ENCODE results near the gene MSRB1. TPM values are rescaled to one million over a fixed set of nuclear protein-coding genes. Genes with fewer than 3 reads are reported as not detected.

The MSRB1 gene
- total and polyA plus RNA-seq, 9 of the 15 experiments (the other 6 are each of a cell fraction or from before 2014, with no cell fraction given), result 5.4 to 33.7 (median 25.7) TPM

DNA sequence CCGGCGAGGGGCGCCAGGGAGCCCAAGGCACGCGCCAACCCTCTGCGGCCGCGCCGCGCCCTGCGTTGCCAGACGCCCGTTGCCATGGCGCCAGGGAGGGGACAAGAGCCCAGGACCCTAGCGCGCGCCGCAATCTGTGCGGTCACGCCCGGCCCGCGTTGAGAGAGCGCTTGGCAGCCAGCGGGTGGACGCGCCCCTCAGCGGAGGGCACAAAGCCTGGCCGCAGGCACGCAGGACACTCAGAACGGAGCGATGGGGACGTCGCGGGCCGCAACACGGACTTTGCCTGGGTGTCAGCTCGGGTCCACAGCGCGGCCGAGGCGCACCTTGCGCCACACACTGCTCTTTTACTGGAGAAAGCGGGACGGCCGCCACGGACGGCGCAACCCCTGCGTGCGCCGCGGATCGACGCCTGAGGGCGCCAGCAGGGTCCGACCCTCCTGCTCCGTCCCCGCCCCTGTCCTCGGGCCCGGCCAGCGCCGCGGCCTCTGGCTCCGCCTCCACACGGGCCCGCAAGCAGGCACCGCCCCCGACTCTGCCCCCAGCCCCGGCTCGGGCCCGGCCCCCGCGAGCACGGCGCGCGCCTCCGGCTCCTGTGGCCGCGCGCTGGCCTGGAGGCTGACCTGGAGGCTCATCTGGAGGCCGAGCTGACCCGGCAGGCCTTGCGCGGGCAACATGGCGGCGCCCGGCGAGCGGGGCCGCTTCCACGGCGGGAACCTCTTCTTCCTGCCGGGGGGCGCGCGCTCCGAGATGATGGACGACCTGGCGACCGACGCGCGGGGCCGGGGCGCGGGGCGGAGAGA, 40.7 kb upstream of the MSRB1 start, which contains the start of gene GFER (continued):
- peak; percentile 88 for TF ChIP-seq TAF1 (IDR thresholded peaks at IDR 0.05; ENCODE audit: control insufficient read depth, extremely low read depth, insufficient read depth, low read length, severe bottlenecking)
- TF ChIP-seq, protein P1, sequence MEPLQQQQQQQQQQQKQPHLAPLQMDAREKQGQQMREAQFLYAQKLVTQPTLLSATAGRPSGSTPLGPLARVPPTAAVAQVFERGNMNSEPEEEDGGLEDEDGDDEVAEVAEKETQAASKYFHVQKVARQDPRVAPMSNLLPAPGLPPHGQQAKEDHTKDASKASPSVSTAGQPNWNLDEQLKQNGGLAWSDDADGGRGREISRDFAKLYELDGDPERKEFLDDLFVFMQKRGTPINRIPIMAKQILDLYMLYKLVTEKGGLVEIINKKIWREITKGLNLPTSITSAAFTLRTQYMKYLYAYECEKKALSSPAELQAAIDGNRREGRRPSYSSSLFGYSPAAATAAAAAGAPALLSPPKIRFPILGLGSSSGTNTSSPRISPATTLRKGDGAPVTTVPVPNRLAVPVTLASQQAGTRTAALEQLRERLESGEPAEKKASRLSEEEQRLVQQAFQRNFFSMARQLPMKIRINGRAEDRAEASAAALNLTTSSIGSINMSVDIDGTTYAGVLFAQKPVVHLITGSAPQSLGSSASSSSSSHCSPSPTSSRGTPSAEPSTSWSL (CRISPR knock-in tag; IDR thresholded peaks at IDR 0.05; ENCODE audit: borderline replicate concordance), result no peak; the same call in 1 of the 2 replicates
- no peak for TF ChIP-seq ZNF445 (CRISPR knock-in tag; IDR thresholded peaks at IDR 0.05; ENCODE audit: low read depth)
- TF ChIP-seq, protein P2, sequence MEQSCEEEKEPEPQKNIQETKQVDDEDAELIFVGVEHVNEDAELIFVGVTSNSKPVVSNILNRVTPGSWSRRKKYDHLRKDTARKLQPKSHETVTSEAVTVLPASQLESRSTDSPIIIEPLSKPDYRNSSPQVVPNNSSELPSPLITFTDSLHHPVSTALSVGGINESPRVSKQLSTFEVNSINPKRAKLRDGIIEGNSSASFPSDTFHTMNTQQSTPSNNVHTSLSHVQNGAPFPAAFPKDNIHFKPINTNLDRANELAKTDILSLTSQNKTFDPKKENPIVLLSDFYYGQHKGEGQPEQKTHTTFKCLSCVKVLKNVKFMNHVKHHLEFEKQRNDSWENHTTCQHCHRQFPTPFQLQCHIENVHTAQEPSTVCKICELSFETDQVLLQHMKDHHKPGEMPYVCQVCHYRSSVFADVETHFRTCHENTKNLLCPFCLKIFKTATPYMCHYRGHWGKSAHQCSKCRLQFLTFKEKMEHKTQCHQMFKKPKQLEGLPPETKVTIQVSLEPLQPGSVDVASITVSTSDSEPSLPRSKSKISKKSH (CRISPR knock-in tag; IDR thresholded peaks at IDR 0.05), result no peak
- TF ChIP-seq FOXJ3 (CRISPR knock-in tag; IDR thresholded peaks at IDR 0.05), result 0 out of 2 replicates have a peak, but pooled peaks have one; percentile 57
- peak; percentile 84 for TF ChIP-seq LCOR (CRISPR knock-in tag; IDR thresholded peaks at IDR 0.05)
- TF ChIP-seq, protein P3, sequence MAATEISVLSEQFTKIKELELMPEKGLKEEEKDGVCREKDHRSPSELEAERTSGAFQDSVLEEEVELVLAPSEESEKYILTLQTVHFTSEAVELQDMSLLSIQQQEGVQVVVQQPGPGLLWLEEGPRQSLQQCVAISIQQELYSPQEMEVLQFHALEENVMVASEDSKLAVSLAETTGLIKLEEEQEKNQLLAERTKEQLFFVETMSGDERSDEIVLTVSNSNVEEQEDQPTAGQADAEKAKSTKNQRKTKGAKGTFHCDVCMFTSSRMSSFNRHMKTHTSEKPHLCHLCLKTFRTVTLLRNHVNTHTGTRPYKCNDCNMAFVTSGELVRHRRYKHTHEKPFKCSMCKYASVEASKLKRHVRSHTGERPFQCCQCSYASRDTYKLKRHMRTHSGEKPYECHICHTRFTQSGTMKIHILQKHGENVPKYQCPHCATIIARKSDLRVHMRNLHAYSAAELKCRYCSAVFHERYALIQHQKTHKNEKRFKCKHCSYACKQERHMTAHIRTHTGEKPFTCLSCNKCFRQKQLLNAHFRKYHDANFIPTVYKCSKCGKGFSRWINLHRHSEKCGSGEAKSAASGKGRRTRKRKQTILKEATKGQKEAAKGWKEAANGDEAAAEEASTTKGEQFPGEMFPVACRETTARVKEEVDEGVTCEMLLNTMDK (IDR thresholded peaks at IDR 0.05; ENCODE audit: borderline replicate concordance, insufficient read depth, low read depth, low read length, poor library complexity, severe bottlenecking), result peak; percentile 70
- no peak for TF ChIP-seq MAFK (IDR thresholded peaks at IDR 0.05; ENCODE audit: low read length)
- TF ChIP-seq ZBTB7A (IDR thresholded peaks at IDR 0.05; ENCODE audit: borderline replicate concordance, control insufficient read depth, low read depth, low read length), result peak; percentile 79; the same call in 1 of the 2 replicates
- TF ChIP-seq YBX1 (IDR thresholded peaks at IDR 0.05), result no peak
- peak; percentile 57; the same call in 1 of the 2 replicates for TF ChIP-seq PML (IDR thresholded peaks at IDR 0.05; ENCODE audit: low read length)
- TF ChIP-seq MCM7 (IDR thresholded peaks at IDR 0.05), result no peak
- TF ChIP-seq, protein P4, sequence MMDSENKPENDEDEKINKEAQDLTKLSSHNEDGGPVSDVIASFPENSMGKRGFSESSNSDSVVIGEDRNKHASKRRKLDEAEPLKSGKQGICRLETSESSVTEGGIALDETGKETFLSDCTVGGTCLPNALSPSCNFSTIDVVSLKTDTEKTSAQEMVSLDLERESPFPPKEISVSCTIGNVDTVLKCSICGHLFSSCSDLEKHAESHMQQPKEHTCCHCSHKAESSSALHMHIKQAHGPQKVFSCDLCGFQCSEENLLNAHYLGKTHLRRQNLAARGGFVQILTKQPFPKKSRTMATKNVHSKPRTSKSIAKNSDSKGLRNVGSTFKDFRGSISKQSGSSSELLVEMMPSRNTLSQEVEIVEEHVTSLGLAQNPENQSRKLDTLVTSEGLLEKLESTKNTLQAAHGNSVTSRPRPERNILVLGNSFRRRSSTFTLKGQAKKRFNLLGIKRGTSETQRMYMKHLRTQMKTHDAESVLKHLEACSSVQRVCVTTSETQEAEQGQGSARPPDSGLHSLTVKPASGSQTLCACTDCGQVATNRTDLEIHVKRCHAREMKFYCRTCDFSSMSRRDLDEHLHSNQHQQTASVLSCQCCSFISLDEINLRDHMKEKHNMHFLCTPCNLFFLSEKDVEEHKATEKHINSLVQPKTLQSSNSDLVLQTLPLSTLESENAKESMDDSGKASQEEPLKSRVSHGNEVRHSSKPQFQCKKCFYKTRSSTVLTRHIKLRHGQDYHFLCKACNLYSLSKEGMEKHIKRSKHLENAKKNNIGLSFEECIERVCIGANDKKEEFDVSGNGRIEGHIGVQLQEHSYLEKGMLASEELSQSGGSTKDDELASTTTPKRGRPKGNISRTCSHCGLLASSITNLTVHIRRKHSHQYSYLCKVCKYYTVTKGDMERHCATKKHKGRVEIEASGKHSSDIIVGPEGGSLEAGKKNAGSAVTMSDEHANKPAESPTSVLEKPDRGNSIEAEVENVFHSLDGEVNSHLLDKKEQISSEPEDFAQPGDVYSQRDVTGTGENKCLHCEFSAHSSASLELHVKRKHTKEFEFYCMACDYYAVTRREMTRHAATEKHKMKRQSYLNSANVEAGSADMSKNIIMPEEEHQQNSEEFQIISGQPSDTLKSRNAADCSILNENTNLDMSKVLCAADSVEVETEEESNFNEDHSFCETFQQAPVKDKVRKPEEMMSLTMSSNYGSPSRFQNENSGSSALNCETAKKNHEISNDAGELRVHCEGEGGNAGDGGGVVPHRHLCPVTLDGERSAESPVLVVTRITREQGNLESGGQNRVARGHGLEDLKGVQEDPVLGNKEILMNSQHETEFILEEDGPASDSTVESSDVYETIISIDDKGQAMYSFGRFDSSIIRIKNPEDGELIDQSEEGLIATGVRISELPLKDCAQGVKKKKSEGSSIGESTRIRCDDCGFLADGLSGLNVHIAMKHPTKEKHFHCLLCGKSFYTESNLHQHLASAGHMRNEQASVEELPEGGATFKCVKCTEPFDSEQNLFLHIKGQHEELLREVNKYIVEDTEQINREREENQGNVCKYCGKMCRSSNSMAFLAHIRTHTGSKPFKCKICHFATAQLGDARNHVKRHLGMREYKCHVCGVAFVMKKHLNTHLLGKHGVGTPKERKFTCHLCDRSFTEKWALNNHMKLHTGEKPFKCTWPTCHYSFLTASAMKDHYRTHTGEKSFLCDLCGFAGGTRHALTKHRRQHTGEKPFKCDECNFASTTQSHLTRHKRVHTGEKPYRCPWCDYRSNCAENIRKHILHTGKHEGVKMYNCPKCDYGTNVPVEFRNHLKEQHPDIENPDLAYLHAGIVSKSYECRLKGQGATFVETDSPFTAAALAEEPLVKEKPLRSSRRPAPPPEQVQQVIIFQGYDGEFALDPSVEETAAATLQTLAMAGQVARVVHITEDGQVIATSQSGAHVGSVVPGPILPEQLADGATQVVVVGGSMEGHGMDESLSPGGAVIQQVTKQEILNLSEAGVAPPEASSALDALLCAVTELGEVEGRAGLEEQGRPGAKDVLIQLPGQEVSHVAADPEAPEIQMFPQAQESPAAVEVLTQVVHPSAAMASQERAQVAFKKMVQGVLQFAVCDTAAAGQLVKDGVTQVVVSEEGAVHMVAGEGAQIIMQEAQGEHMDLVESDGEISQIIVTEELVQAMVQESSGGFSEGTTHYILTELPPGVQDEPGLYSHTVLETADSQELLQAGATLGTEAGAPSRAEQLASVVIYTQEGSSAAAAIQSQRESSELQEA (IDR thresholded peaks at IDR 0.05; ENCODE audit: low read depth), result no peak
